Dendritic cell treated with granulocyte-macrophage colony-stimulating factor and Interleukin-4, amounts not matched to agents 40 ng/mL and 50 ng/mL, for 4 days (primary cell): Measurements from ENCODE around the gene HMGN3.
"Not testable (repeated sequence)": the region's sequence is repeated elsewhere in the genome, so short reads cannot be mapped to it uniquely, and the experiment has no call there.

Experiments
- H3K27ac Mint-ChIP-seq: one replicate; pipeline ENCODE4 v1.8.0; 2022; ENCODE audit warnings: mild to moderate bottlenecking, mixed read lengths
- H3K27me3 Mint-ChIP-seq: one replicate; pipeline ENCODE4 v1.8.0; 2022; ENCODE audit warnings: mild to moderate bottlenecking, mixed read lengths
- H3K36me3 Mint-ChIP-seq: one replicate; pipeline ENCODE4 v1.8.0; 2022; ENCODE audit warnings: low read depth, mixed read lengths
- H3K4me1 Mint-ChIP-seq: one replicate; pipeline ENCODE4 v1.8.0; 2022; ENCODE audit warnings: low read depth, mixed read lengths
- H3K4me3 Mint-ChIP-seq: one replicate; pipeline ENCODE4 v1.8.0; 2022; ENCODE audit warnings: mild to moderate bottlenecking, moderate library complexity, mixed read lengths
- H3K9me3 Mint-ChIP-seq: one replicate; pipeline ENCODE4 v1.8.0; 2022; ENCODE audit warnings: mixed read lengths
- intact Hi-C: fragments of 100-400 bp; cut with micrococcal nuclease; formaldehyde crosslinking; loops from one replicate; pipeline ENCODE4 v1.15.0; 2022

The HMGN3 gene

GRCh38 chr6:79234150-79235022 lies at the start of gene HMGN3:
Gene HMGN3 (minus strand): TSS chr6:79234682.
- H3K4me1 Mint-ChIP-seq = peaks cover 13% of the 10 kb centered on the region
- intact Hi-C loops = loop anchor here (5.0 to 10.0 kb wide), 3 partner anchors 303 to 873 kb away; partner anchors contain the start of genes BCKDHB and LCA5
- H3K4me3 Mint-ChIP-seq = peak within 1 kb of the TSS; percentile 95
- H3K27me3 Mint-ChIP-seq = no peaks in the 10 kb centered on the region
- H3K36me3 Mint-ChIP-seq = peaks cover 16% of the 10 kb centered on the region
- no peaks in the 10 kb centered on the region for H3K9me3 Mint-ChIP-seq
- peak within 1 kb of the TSS; percentile 94 for H3K27ac Mint-ChIP-seq

GRCh38 chr6:79280756-79281155 lies 46.3 kb upstream of the HMGN3 start:
- H3K9me3 Mint-ChIP-seq = peaks cover 61% of the 10 kb centered on the region
- intact Hi-C loops = no loop called here
- no peak overlapping the region for H3K27ac Mint-ChIP-seq
- no peaks in the 10 kb centered on the region for H3K27me3 Mint-ChIP-seq
- H3K4me1 Mint-ChIP-seq = no peaks in the 10 kb centered on the region
- H3K36me3 Mint-ChIP-seq = no peaks in the 10 kb centered on the region
- no peak overlapping the region for H3K4me3 Mint-ChIP-seq

GRCh38 chr6:79277109-79277508 lies 42.6 kb upstream of the HMGN3 start:
- no peaks in the 10 kb centered on the region for H3K4me1 Mint-ChIP-seq
- no peak overlapping the region for H3K27ac Mint-ChIP-seq
- H3K4me3 Mint-ChIP-seq = no peak overlapping the region
- no peaks in the 10 kb centered on the region for H3K36me3 Mint-ChIP-seq
- intact Hi-C loops = no loop called here
- H3K9me3 Mint-ChIP-seq = peaks cover 31% of the 10 kb centered on the region
- no peaks in the 10 kb centered on the region for H3K27me3 Mint-ChIP-seq

GRCh38 chr6:79269877-79270276 lies 35.4 kb upstream of the HMGN3 start:
- H3K36me3 Mint-ChIP-seq = no peaks in the 10 kb centered on the region
- H3K27ac Mint-ChIP-seq = no peak overlapping the region
- peaks cover 4% of the 10 kb centered on the region for H3K9me3 Mint-ChIP-seq
- H3K4me1 Mint-ChIP-seq = no peaks in the 10 kb centered on the region
- intact Hi-C loops = no loop called here
- peaks cover 4% of the 10 kb centered on the region for H3K27me3 Mint-ChIP-seq
- H3K4me3 Mint-ChIP-seq = no peak overlapping the region

GRCh38 chr6:79267128-79267527 lies 32.6 kb upstream of the HMGN3 start:
- Mint-ChIP-seq H3K4me3 (no peak overlapping the region), H3K9me3 (peaks cover 9% of the 10 kb centered on the region), H3K27me3 (peaks cover 4% of the 10 kb centered on the region), H3K4me1 (no peaks in the 10 kb centered on the region), H3K27ac (no peak overlapping the region), H3K36me3 (no peaks in the 10 kb centered on the region)
- intact Hi-C loops = no loop called here

- H3K4me1 Mint-ChIP-seq = no peaks in the 10 kb centered on the region
- H3K4me3 Mint-ChIP-seq = no peak overlapping the region
- intact Hi-C loops = no loop called here
- no peak overlapping the region for H3K27ac Mint-ChIP-seq
- H3K9me3 Mint-ChIP-seq = peaks cover 13% of the 10 kb centered on the region
- peaks cover 4% of the 10 kb centered on the region for H3K27me3 Mint-ChIP-seq
- no peaks in the 10 kb centered on the region for H3K36me3 Mint-ChIP-seq
Observed at GRCh38 chr6:79266051-79266450, 31.6 kb upstream of the HMGN3 start.

GRCh38 chr6:79263359-79263758 lies 28.9 kb upstream of the HMGN3 start:
- Mint-ChIP-seq H3K27me3 (peaks cover 2% of the 10 kb centered on the region), H3K4me3 (no peak overlapping the region), H3K27ac (no peak overlapping the region), H3K9me3 (peaks cover 32% of the 10 kb centered on the region), H3K4me1 (no peaks in the 10 kb centered on the region), H3K36me3 (no peaks in the 10 kb centered on the region)
- intact Hi-C loops = no loop called here

GRCh38 chr6:79261666-79262065 lies 27.2 kb upstream of the HMGN3 start:
- H3K4me3 Mint-ChIP-seq = no peak overlapping the region
- no peak overlapping the region for H3K27ac Mint-ChIP-seq
- no peaks in the 10 kb centered on the region for H3K36me3 Mint-ChIP-seq
- no peaks in the 10 kb centered on the region for H3K4me1 Mint-ChIP-seq
- H3K27me3 Mint-ChIP-seq = no peaks in the 10 kb centered on the region
- peaks cover 40% of the 10 kb centered on the region for H3K9me3 Mint-ChIP-seq
- intact Hi-C loops = no loop called here

- intact Hi-C loops = no loop called here
- Mint-ChIP-seq H3K4me1 (no peaks in the 10 kb centered on the region), H3K27me3 (no peaks in the 10 kb centered on the region), H3K36me3 (no peaks in the 10 kb centered on the region), H3K9me3 (peaks cover 47% of the 10 kb centered on the region), H3K4me3 (no peak overlapping the region), H3K27ac (no peak overlapping the region)
Observed at GRCh38 chr6:79260772-79261171, 26.3 kb upstream of the HMGN3 start.

GRCh38 chr6:79257381-79258205 lies 23.1 kb upstream of the HMGN3 start:
- Mint-ChIP-seq H3K4me3 (no peak overlapping the region), H3K9me3 (peaks cover 50% of the 10 kb centered on the region), H3K27ac (no peak overlapping the region), H3K4me1 (no peaks in the 10 kb centered on the region), H3K36me3 (no peaks in the 10 kb centered on the region), H3K27me3 (no peaks in the 10 kb centered on the region)
- intact Hi-C loops = loop anchor here (2.0 kb wide), 1 partner anchor 61 kb away; no protein-coding TSS in a partner anchor

GRCh38 chr6:79256770-79257169 lies 22.3 kb upstream of the HMGN3 start:
- H3K27me3 Mint-ChIP-seq, intact Hi-C loops, H3K4me3 Mint-ChIP-seq, H3K36me3 Mint-ChIP-seq, H3K4me1 Mint-ChIP-seq, H3K27ac Mint-ChIP-seq: not testable (repeated sequence)
- peaks cover 50% of the 10 kb centered on the region for H3K9me3 Mint-ChIP-seq

- H3K27ac Mint-ChIP-seq, H3K27me3 Mint-ChIP-seq, H3K4me3 Mint-ChIP-seq, intact Hi-C loops, H3K4me1 Mint-ChIP-seq, H3K36me3 Mint-ChIP-seq: not testable (repeated sequence)
- peaks cover 38% of the 10 kb centered on the region for H3K9me3 Mint-ChIP-seq
Observed at GRCh38 chr6:79255086-79255485, 20.6 kb upstream of the HMGN3 start.

GRCh38 chr6:79250559-79250958 lies 16.1 kb upstream of the HMGN3 start:
- Mint-ChIP-seq H3K27ac (no peak overlapping the region), H3K4me3 (no peak overlapping the region), H3K27me3 (no peaks in the 10 kb centered on the region), H3K9me3 (peaks cover 10% of the 10 kb centered on the region), H3K4me1 (peaks cover 12% of the 10 kb centered on the region), H3K36me3 (no peaks in the 10 kb centered on the region)
- intact Hi-C loops = no loop called here

GRCh38 chr6:79250107-79250514 lies 15.6 kb upstream of the HMGN3 start:
- Mint-ChIP-seq H3K9me3 (peaks cover 6% of the 10 kb centered on the region), H3K4me1 (peaks cover 12% of the 10 kb centered on the region), H3K27ac (no peak overlapping the region), H3K36me3 (no peaks in the 10 kb centered on the region), H3K4me3 (no peak overlapping the region), H3K27me3 (no peaks in the 10 kb centered on the region)
- intact Hi-C loops = no loop called here
